HEK293T (cell line): Measurements from ENCODE around the gene IL13RA1.
"Not testable (repeated sequence)": the region's sequence is repeated elsewhere in the genome, so short reads cannot be mapped to it uniquely, and the experiment has no call there.

Experiments used
- CTCF ChIA-PET: fragments of 350-600 bp; formaldehyde crosslinking; extraction: SDS; loops from one replicate; lab custom pipeline; 2021; ENCODE audit warnings: antibody characterized with exemption, inconsistent platforms; lab: Yijun Ruan, JAX
- POLR2A ChIA-PET: fragments of 350-600 bp; formaldehyde crosslinking; extraction: SDS; loops from one replicate; lab custom pipeline; 2020; ENCODE audit warnings: antibody characterized with exemption, inconsistent platforms; lab: Yijun Ruan, JAX
- DNase-seq: peaks from one replicate; pipeline ENCODE4 v3.0.0; 2012; ENCODE audit warnings: mixed read lengths; ENCODE audit errors: extremely low spot score
- ARNT ChIP-seq: fragments of 450-650 bp; IDR thresholded peaks from 2 replicates; pipeline ENCODE4 v1.6.1; 2017; ENCODE audit warnings: mild to moderate bottlenecking
- BHLHE40 ChIP-seq: fragments of 450-650 bp; IDR thresholded peaks from 2 replicates; pipeline ENCODE4 v1.6.1; 2016; ENCODE audit warnings: mild to moderate bottlenecking, moderate library complexity, borderline replicate concordance
- CTBP1 ChIP-seq: fragments of 450-650 bp; IDR thresholded peaks from 2 replicates; pipeline ENCODE4 v1.6.1; 2016; ENCODE audit warnings: borderline replicate concordance
- ELF4 ChIP-seq: fragments of 450-650 bp; IDR thresholded peaks from 2 replicates; pipeline ENCODE4 v1.6.1; 2017; ENCODE audit warnings: antibody characterized with exemption
- FOXA1 ChIP-seq: fragments of 450-650 bp; IDR thresholded peaks from 2 replicates; pipeline ENCODE4 v1.6.1; 2016; ENCODE audit warnings: mild to moderate bottlenecking
- FOXK2 ChIP-seq: fragments of 450-650 bp; IDR thresholded peaks from 2 replicates; pipeline ENCODE4 v1.6.1; 2016; ENCODE audit warnings: mild to moderate bottlenecking
- FOXM1 ChIP-seq: fragments of 450-650 bp; IDR thresholded peaks from 2 replicates; pipeline ENCODE4 v1.6.1; 2017; ENCODE audit warnings: mild to moderate bottlenecking, borderline replicate concordance
- HDGF ChIP-seq: fragments of 450-650 bp; IDR thresholded peaks from 2 replicates; pipeline ENCODE4 v1.6.1; 2017; ENCODE audit warnings: antibody characterized with exemption, borderline replicate concordance
- L3MBTL2 ChIP-seq: fragments of 450-650 bp; conservative IDR thresholded peaks from 2 replicates; pipeline ENCODE4 v1.6.1; 2016; ENCODE audit warnings: mild to moderate bottlenecking
- LEF1 ChIP-seq: fragments of 450-650 bp; IDR thresholded peaks from 2 replicates; pipeline ENCODE4 v1.6.1; 2017; ENCODE audit warnings: mild to moderate bottlenecking, borderline replicate concordance
- NFRKB ChIP-seq: fragments of 450-650 bp; IDR thresholded peaks from 2 replicates; pipeline ENCODE4 v1.6.1; 2016; ENCODE audit warnings: mild to moderate bottlenecking, moderate library complexity
- SP1 ChIP-seq: fragments of 450-650 bp; IDR thresholded peaks from 2 replicates; pipeline ENCODE4 v1.6.1; 2017
- SUZ12 ChIP-seq: fragments of 450-650 bp; IDR thresholded peaks from 2 replicates; pipeline ENCODE4 v1.6.1; 2016; ENCODE audit warnings: mild to moderate bottlenecking
- TARDBP ChIP-seq: fragments of 450-650 bp; IDR thresholded peaks from 2 replicates; pipeline ENCODE4 v1.6.1; 2016
- ZNF384 ChIP-seq: fragments of 450-650 bp; IDR thresholded peaks from 2 replicates; pipeline ENCODE4 v1.6.1; 2016
- TF ChIP-seq, protein P1 (sequence below): fragments of 450-650 bp; IDR thresholded peaks from 2 replicates; pipeline ENCODE4 v1.6.1; 2016

Gene IL13RA1

GRCh38 chrX:118694638-118695037 lies 32.8 kb upstream of the IL13RA1 start:
- TF ChIP-seq FOXK2 (no peak), FOXA1 (no peak), FOXM1 (no peak), L3MBTL2 (no peak), NFRKB (no peak), CTBP1 (no peak), TARDBP (no peak), ZNF384 (no peak), ELF4 (no peak), SUZ12 (no peak), BHLHE40 (no peak), HDGF (no peak)
- TF ChIP-seq, protein P1, sequence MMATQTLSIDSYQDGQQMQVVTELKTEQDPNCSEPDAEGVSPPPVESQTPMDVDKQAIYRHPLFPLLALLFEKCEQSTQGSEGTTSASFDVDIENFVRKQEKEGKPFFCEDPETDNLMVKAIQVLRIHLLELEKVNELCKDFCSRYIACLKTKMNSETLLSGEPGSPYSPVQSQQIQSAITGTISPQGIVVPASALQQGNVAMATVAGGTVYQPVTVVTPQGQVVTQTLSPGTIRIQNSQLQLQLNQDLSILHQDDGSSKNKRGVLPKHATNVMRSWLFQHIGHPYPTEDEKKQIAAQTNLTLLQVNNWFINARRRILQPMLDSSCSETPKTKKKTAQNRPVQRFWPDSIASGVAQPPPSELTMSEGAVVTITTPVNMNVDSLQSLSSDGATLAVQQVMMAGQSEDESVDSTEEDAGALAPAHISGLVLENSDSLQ = no peak
- ChIA-PET CTCF (no interaction called here), POLR2A (no interaction called here)
- DNase-seq = no peak

- no peak for TF ChIP-seq HDGF
- no peak for TF ChIP-seq SUZ12
- TF ChIP-seq TARDBP = no peak
- TF ChIP-seq FOXA1 = no peak
- ChIA-PET CTCF (no interaction called here), POLR2A (no interaction called here)
- DNase-seq = no peak
These were observed 28.8 kb upstream of the IL13RA1 start for GRCh38 chrX:118698516-118699170.

DNA sequence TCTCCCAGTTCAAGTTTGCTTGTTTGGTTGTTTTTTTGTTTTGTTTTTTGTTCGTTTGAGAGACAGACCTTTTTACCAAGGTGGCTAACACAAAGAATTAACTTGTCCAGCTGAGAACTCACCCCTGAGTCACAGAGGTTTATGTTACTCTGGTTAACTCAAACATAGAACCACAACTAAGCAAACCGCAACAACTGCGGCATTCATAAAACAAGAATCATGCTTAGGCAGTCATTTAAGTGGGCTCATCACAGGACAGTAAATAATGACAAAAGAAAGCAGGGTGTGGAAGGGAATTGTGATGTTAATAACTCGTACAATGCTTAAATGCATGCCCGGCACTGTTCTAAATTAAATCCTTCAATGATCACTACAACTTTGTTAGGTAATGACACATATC lies 24.7 kb upstream of the IL13RA1 start:
- TF ChIP-seq HDGF = no peak
- TF ChIP-seq BHLHE40 = no peak
- no peak for TF ChIP-seq FOXM1
- TF ChIP-seq, protein P1 = no peak
- TF ChIP-seq ELF4 = no peak
- TF ChIP-seq SP1 = no peak
- TF ChIP-seq SUZ12 = no peak
- TF ChIP-seq LEF1 = no peak
- no peak for TF ChIP-seq FOXK2
- no peak for TF ChIP-seq NFRKB
- no peak for TF ChIP-seq TARDBP
- no peak for TF ChIP-seq CTBP1
- no peak for TF ChIP-seq ZNF384
- ChIA-PET CTCF (no interaction called here), POLR2A (no interaction called here)
- no peak for DNase-seq

DNA sequence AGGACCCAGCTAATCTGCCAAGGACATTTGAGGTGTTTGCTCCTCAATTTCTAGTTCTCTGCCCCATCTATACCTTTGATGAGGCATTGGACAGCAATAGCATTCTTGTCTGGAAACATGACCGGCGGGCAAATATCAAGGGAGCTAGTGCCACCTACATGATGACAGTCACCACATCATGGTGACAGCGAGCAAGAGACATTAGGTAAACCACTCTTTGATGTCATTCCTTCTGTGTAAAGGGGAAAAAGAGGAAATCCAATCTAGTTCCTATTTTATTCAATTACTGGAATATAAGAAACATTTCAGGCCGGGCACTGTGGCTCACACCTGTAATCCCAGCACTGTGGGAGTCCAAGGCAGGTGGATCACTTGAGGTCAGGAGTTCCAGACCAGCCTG lies 20.7 kb upstream of the IL13RA1 start:
- ChIA-PET CTCF (no interaction called here), POLR2A (interaction anchor here (0.5 kb wide), 1 partner anchor 10 kb away, joined by 3 read pairs; no protein-coding TSS in a partner anchor)
- DNase-seq = no peak
- TF ChIP-seq NFRKB (no peak), HDGF (no peak), ZNF384 (no peak), FOXA1 (no peak), FOXM1 (no peak), CTBP1 (no peak), LEF1 (no peak), TARDBP (no peak), FOXK2 (no peak), ARNT (no peak), ELF4 (no peak), SP1 (no peak), BHLHE40 (no peak), SUZ12 (no peak), L3MBTL2 (no peak)
- TF ChIP-seq, protein P1 = no peak

GRCh38 chrX:118714521-118714920 lies 12.9 kb upstream of the IL13RA1 start:
- TF ChIP-seq FOXK2 (no peak), ELF4 (no peak), HDGF (no peak), FOXM1 (no peak), LEF1 (no peak), TARDBP (no peak), SUZ12 (no peak), BHLHE40 (no peak), FOXA1 (no peak)
- TF ChIP-seq, protein P1 = no peak
- CTCF ChIA-PET = no interaction called here
- DNase-seq = no peak

DNA sequence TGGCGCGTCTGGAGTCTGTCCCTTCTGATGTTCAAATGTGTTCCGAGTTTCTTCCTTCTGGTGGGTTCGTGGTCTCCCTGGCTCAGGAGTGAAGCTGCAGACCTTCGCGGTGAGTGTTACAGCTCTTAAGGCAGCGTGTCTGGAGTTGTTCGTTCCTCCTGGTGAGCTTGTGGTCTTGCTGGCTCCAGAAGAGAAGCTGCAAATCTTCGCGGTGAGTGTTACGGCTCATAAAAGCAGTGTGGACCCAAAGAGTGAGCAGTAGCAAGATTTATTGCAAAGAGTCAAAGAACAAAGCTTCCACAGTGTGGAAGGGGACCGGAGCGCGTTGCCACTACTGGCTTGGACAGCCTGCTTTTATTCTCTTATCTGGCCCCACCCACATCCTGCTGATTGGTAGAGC lies 11.5 kb upstream of the IL13RA1 start:
- POLR2A ChIA-PET, DNase-seq: not testable (repeated sequence)
- CTCF ChIA-PET = interaction anchor here (0.8 kb wide), 1 partner anchor 796 kb away, joined by 3 read pairs; no protein-coding TSS in a partner anchor

More at GRCh38 chrX:118714521-118714920, 12.9 kb upstream of the IL13RA1 start:
- POLR2A ChIA-PET = no interaction called here

DNA sequence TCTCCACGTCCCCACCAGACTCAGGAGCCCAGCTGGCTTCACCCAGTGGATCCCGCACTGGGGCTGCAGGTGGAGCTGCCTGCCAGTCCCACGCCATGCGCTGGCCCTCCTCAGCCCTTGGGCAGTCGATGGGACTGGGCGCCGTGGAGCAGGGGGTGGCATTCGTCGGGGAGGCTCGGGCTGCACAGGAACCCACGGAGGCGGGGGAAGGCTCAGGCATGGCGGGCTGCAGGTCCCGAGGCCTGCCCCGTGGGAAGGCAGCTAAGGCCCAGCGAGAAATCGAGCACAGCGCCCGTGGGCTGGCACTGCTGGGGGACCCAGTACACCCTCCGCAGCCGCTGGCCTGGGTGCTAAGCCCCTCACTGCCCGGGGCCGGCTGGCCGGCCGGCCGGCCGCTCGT lies 10.6 kb upstream of the IL13RA1 start:
- POLR2A ChIA-PET, DNase-seq, CTCF ChIA-PET: not testable (repeated sequence)
